RWPE1 (cell line): ENCODE measurements around the gene ETFB.

Experiments used
- CTCF ChIA-PET: fragments of 350-600 bp; sonication (Branson Sonifier 250); formaldehyde crosslinking; extraction: SDS; loops from one replicate; lab custom pipeline; 2021; lab: Yijun Ruan, JAX
- POLR2A ChIA-PET: fragments of 400-600 bp; formaldehyde crosslinking; extraction: SDS; loops from one replicate; lab custom pipeline; 2020; ENCODE audit warnings: antibody characterized with exemption; ENCODE audit not compliant: low non-redundant PET; lab: Yijun Ruan, JAX
- DNase-seq: peaks from one replicate; pipeline ENCODE4 v3.0.0; 2012; ENCODE audit warnings: low spot score
- H3K27ac ChIP-seq: fragments of 450-650 bp; 2 replicates; pipeline ENCODE4 v1.5.1; 2017
- TF ChIP-seq, protein P1 (sequence below): fragments of 450-650 bp; conservative IDR thresholded peaks from 2 replicates; pipeline ENCODE4 v1.5.1; 2017; ENCODE audit warnings: low read depth, mild to moderate bottlenecking

ETFB gene

DNA sequence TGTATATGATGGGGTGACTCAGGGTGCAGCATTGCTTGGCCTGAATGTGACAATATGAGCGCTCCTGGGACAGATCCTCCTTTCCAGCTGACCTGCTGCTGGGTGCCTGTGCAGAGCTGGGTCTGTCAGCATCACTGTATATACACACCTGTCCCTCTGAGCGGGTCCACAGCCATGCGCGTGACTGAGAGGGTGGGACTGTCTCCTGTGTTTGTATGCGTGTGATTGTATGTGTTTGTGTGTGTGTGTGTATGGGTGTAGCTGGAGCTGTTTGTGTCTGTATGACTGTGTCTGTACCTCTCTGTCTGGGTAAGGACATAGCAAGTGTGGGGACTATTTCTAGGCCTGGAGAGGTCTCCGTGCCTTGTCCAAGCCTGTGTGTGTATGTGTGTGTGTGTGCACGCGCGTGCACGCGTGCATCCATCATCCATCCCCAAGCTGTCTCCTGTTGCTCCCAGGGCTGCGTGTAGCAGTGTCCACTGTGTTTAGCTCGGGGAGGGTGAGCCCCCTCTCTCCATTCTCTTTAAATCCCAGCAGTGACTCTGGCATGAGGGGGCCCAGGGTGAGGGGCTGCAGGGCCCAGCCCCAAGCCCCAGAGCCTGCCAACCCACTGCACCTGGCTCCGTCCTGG is 46.4 kb downstream of the ETFB start:
- ChIA-PET CTCF (no interaction called here), POLR2A (no interaction called here)
- no peak overlapping the region for H3K27ac ChIP-seq
- TF ChIP-seq, protein P1, sequence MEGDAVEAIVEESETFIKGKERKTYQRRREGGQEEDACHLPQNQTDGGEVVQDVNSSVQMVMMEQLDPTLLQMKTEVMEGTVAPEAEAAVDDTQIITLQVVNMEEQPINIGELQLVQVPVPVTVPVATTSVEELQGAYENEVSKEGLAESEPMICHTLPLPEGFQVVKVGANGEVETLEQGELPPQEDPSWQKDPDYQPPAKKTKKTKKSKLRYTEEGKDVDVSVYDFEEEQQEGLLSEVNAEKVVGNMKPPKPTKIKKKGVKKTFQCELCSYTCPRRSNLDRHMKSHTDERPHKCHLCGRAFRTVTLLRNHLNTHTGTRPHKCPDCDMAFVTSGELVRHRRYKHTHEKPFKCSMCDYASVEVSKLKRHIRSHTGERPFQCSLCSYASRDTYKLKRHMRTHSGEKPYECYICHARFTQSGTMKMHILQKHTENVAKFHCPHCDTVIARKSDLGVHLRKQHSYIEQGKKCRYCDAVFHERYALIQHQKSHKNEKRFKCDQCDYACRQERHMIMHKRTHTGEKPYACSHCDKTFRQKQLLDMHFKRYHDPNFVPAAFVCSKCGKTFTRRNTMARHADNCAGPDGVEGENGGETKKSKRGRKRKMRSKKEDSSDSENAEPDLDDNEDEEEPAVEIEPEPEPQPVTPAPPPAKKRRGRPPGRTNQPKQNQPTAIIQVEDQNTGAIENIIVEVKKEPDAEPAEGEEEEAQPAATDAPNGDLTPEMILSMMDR = no peak
- no peak for DNase-seq

DNA sequence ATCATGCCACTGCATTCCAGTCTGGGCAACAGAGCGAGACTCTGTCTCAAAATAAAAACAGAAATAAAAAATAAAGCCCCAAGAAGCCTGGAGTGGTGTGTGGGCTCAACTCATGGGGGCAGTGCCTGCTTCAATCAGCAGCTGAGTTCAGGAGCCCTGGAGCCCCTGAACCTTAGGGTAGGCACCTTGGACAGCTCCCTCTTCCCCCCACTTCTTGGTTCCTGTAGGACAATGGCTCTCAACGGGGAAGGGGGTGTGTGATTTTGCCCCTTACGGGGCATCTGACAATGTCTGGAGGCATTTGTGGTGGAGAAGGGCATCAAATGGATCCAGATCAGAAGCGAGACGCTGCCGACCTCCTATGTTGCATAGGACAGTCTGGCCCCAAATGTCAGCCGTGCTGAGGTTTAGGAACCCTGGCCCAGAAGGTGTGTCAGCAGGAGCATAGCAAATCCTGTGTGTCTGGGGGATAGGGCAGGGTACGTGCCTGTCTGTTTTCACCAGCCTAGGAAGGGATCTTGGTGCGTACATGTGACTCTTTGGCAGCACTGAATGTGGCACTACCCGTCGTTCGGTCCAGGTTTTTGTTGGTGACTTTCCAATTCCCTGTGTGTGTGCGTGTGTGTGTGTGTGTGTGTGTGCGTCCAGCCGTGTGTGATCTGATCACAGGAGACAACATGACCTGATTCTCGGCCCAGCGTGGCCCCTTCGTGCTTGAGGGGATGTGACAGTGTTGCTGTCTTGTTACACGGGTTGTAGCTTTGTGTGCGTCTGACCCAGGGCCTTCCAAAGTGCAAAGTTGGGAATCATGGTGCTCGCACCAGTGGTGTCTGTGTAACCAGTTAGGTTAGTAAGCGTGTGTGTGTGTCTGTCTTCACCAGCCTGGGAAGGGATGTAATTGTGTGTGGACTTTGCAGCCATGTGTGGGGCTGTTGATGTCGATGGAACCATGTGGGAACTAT is 47.2 kb downstream of the ETFB start:
- no peak overlapping the region for H3K27ac ChIP-seq
- DNase-seq = no peak
- TF ChIP-seq, protein P1 = no peak
- ChIA-PET POLR2A (no interaction called here), CTCF (no interaction called here)

DNA sequence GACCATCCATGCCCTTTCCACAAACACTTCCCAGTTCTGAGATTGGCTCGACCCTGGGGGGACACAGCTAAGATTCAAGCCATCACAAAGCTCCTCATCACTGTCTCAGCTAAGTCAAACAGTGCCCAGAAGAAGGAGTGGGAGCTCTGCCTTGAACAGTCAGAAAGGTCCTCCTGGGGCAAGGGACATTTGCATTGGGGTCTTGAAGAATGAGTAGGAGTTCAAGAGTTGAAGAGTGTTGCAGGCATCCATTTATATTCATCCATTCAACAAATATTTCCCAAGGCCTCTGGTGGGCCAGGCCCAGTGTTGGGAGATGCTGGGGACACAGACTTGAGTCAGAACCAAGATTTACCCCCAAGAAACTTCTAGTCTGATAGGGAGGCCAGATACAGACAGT is 48.2 kb downstream of the ETFB start:
- ChIA-PET POLR2A (no interaction called here), CTCF (no interaction called here)
- TF ChIP-seq, protein P1 = no peak
- DNase-seq = no peak
- H3K27ac ChIP-seq = no peak overlapping the region

DNA sequence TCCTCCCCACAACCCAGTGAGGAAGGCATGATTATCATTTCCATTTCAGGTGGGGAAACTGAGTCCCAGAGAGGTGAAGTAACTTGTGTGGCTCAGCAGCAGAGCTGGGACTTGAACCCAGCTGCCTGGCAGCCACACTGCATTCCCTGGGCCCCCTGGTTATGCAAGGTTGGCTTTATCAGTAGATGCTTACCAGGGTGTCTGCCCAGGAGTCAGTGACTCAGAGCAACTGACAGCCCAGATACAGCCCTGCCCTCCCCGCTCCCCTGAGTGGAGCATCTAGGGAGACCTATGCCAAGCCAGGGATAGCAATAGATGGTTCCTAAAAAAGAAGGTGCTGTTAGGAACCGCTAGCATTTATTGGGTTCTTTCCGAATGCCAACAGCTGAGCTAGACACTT is 48.8 kb downstream of the ETFB start:
- no peak overlapping the region for H3K27ac ChIP-seq
- no peak for DNase-seq
- ChIA-PET POLR2A (no interaction called here), CTCF (no interaction called here)
- TF ChIP-seq, protein P1 = no peak

DNA sequence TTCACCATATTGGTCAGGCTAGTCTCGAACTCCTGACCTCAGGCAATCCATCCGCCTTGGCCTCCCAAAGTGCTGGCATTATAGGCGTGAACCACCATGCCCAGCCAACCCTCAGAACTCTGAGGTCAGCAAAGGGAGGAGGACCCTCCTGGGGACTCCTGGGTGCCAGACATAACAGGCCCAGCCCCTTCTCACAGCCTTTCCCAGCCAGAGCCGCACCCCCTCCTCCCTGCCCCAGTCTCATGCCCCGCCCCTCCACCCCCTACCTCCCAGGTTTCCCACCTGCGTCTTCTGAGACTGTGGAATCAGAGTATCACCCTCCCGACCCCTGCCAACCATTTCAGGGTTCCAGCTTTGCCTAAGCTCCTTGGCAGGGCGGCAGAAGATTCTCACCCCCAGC is 49.5 kb downstream of the ETFB start:
- DNase-seq = no peak
- no peak overlapping the region for H3K27ac ChIP-seq
- TF ChIP-seq, protein P1 = no peak
- CTCF ChIA-PET = no interaction called here
- POLR2A ChIA-PET = no interaction called here

DNA sequence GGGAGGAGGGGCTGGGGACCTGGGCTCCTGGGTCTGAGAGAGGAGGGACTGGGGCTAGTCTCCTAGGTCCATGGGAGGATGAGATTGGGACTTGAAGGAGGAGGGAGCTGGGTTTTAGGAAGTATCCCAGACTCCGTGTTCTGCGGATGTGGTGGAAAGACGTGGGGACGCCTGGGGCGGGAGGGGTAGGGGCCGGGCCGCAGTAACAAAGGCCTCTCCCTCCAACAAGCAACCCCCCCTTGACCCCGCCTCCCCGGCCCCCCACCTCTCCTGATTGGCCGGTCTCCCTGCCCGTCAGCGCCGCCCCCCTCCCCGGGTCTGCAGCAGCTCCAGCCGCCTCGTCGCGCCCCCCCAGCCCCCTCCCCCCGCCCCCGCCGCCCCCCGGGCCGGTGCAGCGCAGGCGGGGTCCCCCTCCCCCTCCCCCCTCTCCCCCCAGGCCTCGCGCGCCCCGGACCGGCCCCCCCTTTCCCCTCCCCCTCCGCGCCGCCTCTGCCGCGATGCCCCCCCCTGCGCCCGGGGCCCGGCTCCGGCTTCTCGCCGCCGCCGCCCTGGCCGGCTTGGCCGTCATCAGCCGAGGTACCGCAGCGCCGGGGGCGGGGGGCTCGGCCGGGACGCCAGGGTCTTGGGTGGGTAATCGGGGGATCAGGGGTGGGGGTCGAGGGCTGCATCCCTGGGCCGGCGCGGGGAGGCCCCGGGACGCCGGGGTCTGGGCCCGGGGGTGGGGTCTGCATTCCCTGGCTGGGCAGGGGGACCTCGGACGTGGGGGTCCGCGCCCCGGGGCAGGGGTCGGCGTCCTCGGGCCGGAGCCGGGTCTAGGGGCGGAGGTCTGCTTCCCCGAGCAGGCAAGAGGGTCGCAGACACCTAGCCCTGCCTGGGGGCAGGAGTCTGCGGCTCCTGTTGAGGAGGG is 54.6 kb downstream of the ETFB start, which contains the start of gene IGLON5:
Gene IGLON5, plus strand, starts transcription at position 294 of the 907 bp plus-strand sequence. Its CDS starts 204 bp downstream, at position 498.
- no peak within 1 kb of the TSS for H3K27ac ChIP-seq
- POLR2A ChIA-PET = no interaction called here
- CTCF ChIA-PET = no interaction called here
- TF ChIP-seq, protein P1 = no peak
- no peak for DNase-seq
